ENCODE data around the gene DOCK9. TPM values are rescaled to one million over a fixed set of nuclear protein-coding genes. Genes with fewer than 3 reads are reported as not detected.

DOCK9 gene
- total RNA-seq, 6 experiments from 2014 or later, result 16.5 to 24.3 (median 18.1) TPM

GRCh38 chr13:98997011-98997730, 19.3 kb upstream of the DOCK9 start:
- ATAC-seq, result no peak
- H3K36me3 ChIP-seq, result no peaks in the 10 kb centered on the region
- no peaks in the 10 kb centered on the region for H3K4me1 ChIP-seq
- WGBS (ENCODE audit: insufficient coverage, low coverage, low lambda C conversion rate, missing lambda C conversion rate), result 100% methylated on average over 3 of the region's 11 CpGs
- TF ChIP-seq CTCF (IDR thresholded peaks at IDR 0.05), result no peak
- no peak for TF ChIP-seq POLR2A (IDR thresholded peaks at IDR 0.05)
- no peak overlapping the region for H3K4me3 ChIP-seq
- H3K27ac ChIP-seq, result no peak overlapping the region
- no peak for DNase-seq
- intact Hi-C loops (cut with DNase I), result no loop called here
- no peaks in the 10 kb centered on the region for H3K9me3 ChIP-seq
- H3K27me3 ChIP-seq, result no peaks in the 10 kb centered on the region

- no peaks in the 10 kb centered on the region for H3K27me3 ChIP-seq
- DNase-seq (no peak), ATAC-seq (no peak)
- no peak for TF ChIP-seq CTCF (IDR thresholded peaks at IDR 0.05)
- H3K36me3 ChIP-seq, result no peaks in the 10 kb centered on the region
- H3K4me1 ChIP-seq, result no peaks in the 10 kb centered on the region
- no peaks in the 10 kb centered on the region for H3K9me3 ChIP-seq
- intact Hi-C loops (cut with DNase I), result no loop called here
- no peak overlapping the region for H3K27ac ChIP-seq
- no peak overlapping the region for H3K4me3 ChIP-seq
- 100% methylated on average over 2 of the region's 5 CpGs for WGBS (ENCODE audit: insufficient coverage, low coverage, low lambda C conversion rate, missing lambda C conversion rate)
Observed at GRCh38 chr13:98996046-98996445, 18.2 kb upstream of the DOCK9 start.

- Histone ChIP-seq H3K4me3 (no peak overlapping the region), H3K9me3 (no peaks in the 10 kb centered on the region), H3K27ac (no peak overlapping the region), H3K27me3 (no peaks in the 10 kb centered on the region), H3K36me3 (no peaks in the 10 kb centered on the region), H3K4me1 (no peaks in the 10 kb centered on the region)
- TF ChIP-seq POLR2A (IDR thresholded peaks at IDR 0.05) (no peak), CTCF (IDR thresholded peaks at IDR 0.05) (no peak)
- 89% methylated on average over 6 of the region's 6 CpGs for WGBS (ENCODE audit: insufficient coverage, low coverage, low lambda C conversion rate, missing lambda C conversion rate)
- ATAC-seq (no peak), DNase-seq (no peak)
- intact Hi-C loops (cut with DNase I), result no loop called here
Observed at GRCh38 chr13:98994896-98995295, 17.0 kb upstream of the DOCK9 start.

GRCh38 chr13:98994080-98994479, 16.2 kb upstream of the DOCK9 start:
- intact Hi-C loops (cut with DNase I), result no loop called here
- WGBS (ENCODE audit: insufficient coverage, low coverage, low lambda C conversion rate, missing lambda C conversion rate), result 100% methylated on average over 1 of the region's 2 CpGs
- H3K36me3 ChIP-seq, result no peaks in the 10 kb centered on the region
- TF ChIP-seq POLR2A (IDR thresholded peaks at IDR 0.05) (no peak), CTCF (IDR thresholded peaks at IDR 0.05) (no peak)
- H3K27ac ChIP-seq, result no peak overlapping the region
- H3K4me1 ChIP-seq, result no peaks in the 10 kb centered on the region
- H3K27me3 ChIP-seq, result no peaks in the 10 kb centered on the region
- no peak for ATAC-seq
- no peak overlapping the region for H3K4me3 ChIP-seq
- no peak for DNase-seq
- no peaks in the 10 kb centered on the region for H3K9me3 ChIP-seq

All from right lobe of liver (tissue), 6 donors.